ENCODE data around the gene EFL1. TPM values are rescaled to one million over a fixed set of nuclear protein-coding genes. Genes with fewer than 3 reads are reported as not detected.

Gene EFL1
- total RNA-seq, 1 donor from 2014 or later = 13.8 TPM

DNA sequence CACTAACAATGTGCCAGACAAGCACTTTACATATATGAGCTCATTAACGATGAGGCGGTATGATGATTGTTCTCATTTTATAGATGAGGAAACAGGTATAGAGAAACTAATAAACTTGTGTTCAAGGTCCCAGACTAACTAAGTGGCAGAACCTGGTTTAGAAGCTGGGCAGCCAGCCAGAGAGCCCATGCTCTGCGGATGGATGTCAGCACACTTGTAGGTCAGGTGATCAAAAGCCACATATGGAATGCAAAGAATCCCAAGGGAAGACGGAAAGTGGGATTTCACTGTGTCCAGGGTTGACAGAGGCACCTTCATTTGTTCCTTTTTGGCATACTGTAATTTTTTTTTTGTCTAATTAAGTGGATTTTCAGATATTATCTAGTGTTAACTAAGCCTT is 103.7 kb downstream of the EFL1 start:
- Histone ChIP-seq H3K27me3 (no peaks in the 10 kb centered on the region), H3K4me3 (no peak overlapping the region), H3K36me3 (peaks cover 23% of the 10 kb centered on the region), H3K9me3 (no peaks in the 10 kb centered on the region), H3K4me1 (no peaks in the 10 kb centered on the region), H3K27ac (no peak overlapping the region)
- no peak for ATAC-seq
- intact Hi-C loops (cut with DNase I) = no loop called here
- TF ChIP-seq, protein P1, sequence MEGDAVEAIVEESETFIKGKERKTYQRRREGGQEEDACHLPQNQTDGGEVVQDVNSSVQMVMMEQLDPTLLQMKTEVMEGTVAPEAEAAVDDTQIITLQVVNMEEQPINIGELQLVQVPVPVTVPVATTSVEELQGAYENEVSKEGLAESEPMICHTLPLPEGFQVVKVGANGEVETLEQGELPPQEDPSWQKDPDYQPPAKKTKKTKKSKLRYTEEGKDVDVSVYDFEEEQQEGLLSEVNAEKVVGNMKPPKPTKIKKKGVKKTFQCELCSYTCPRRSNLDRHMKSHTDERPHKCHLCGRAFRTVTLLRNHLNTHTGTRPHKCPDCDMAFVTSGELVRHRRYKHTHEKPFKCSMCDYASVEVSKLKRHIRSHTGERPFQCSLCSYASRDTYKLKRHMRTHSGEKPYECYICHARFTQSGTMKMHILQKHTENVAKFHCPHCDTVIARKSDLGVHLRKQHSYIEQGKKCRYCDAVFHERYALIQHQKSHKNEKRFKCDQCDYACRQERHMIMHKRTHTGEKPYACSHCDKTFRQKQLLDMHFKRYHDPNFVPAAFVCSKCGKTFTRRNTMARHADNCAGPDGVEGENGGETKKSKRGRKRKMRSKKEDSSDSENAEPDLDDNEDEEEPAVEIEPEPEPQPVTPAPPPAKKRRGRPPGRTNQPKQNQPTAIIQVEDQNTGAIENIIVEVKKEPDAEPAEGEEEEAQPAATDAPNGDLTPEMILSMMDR (IDR thresholded peaks at IDR 0.05) = no peak
- no peak for DNase-seq

DNA sequence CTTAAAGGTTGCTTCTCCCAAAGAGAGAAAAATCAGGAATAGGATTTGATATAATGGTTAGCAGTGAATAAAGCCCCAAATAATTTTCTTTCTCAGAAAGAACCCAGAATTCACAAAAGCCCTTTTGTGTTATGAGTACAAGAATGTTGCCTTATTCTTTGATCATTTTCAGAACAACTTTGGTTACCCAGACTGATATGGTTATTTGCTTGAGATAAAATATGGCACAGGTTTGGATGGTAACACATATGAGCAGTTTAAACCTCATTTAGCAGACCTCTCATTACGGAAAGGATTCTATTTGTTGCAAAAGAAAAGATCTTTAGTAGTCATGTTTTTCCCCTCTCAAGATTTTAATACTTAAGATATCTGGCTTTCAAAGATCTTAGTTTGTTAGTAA is 111.9 kb downstream of the EFL1 start:
- TF ChIP-seq, protein P1 (IDR thresholded peaks at IDR 0.05) = no peak
- peaks cover 23% of the 10 kb centered on the region for H3K36me3 ChIP-seq
- no peaks in the 10 kb centered on the region for H3K4me1 ChIP-seq
- no peak for DNase-seq
- no peak overlapping the region for H3K4me3 ChIP-seq
- H3K27ac ChIP-seq = no peak overlapping the region
- no peaks in the 10 kb centered on the region for H3K27me3 ChIP-seq
- no peak for ATAC-seq
- H3K9me3 ChIP-seq = no peaks in the 10 kb centered on the region
- intact Hi-C loops (cut with DNase I) = no loop called here

DNA sequence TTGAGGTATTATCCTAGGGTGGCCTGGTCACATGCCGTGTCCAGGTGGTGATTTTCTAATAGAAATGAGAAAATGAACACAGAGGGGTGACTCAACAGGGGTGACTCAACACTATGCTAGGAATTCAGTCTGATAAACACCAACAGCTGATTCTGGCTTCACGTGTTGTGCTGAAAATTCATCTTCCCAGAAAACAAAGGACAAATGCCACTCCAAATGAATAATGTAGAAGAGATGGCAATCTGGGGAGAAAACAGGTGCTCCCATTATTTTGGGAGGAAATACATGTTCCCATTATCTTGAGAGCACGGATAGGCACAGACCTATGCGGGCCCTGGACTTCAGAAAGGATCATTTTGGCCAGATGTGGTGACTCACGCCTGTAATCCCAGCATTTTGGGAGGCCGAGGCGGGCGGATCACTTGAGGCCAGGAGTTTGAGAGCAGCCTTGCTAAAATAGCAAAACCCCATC is 115.5 kb downstream of the EFL1 start:
- Histone ChIP-seq H3K27ac (no peak overlapping the region), H3K36me3 (peaks cover 22% of the 10 kb centered on the region), H3K4me1 (no peaks in the 10 kb centered on the region), H3K9me3 (no peaks in the 10 kb centered on the region), H3K27me3 (no peaks in the 10 kb centered on the region), H3K4me3 (no peak overlapping the region)
- ATAC-seq = no peak
- TF ChIP-seq, protein P1 (IDR thresholded peaks at IDR 0.05) = no peak
- DNase-seq = no peak
- intact Hi-C loops (cut with DNase I) = no loop called here

DNA sequence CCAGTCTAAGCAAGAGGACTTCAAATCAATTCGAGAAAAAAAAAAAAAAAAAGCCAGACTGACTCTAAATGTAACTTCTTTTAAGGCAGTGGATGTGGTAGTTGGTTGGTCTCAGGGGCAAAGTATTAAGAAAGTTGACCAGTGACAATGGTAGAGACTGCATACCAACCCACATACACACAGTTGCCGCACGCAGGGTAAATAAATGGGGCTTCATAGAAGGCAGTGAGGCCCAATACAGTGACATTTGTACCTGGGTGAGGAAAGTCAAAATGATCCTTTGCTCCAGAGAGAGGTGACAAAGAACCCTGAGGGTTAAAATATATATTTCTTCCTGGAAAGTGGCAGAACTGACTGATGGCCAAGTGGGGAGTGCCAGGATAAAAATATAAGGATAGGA is 116.0 kb downstream of the EFL1 start:
- ATAC-seq = no peak
- Histone ChIP-seq H3K27ac (no peak overlapping the region), H3K27me3 (no peaks in the 10 kb centered on the region), H3K36me3 (peaks cover 17% of the 10 kb centered on the region), H3K9me3 (no peaks in the 10 kb centered on the region), H3K4me3 (no peak overlapping the region), H3K4me1 (no peaks in the 10 kb centered on the region)
- no peak for DNase-seq
- TF ChIP-seq, protein P1 (IDR thresholded peaks at IDR 0.05) = no peak
- intact Hi-C loops (cut with DNase I) = no loop called here

DNA sequence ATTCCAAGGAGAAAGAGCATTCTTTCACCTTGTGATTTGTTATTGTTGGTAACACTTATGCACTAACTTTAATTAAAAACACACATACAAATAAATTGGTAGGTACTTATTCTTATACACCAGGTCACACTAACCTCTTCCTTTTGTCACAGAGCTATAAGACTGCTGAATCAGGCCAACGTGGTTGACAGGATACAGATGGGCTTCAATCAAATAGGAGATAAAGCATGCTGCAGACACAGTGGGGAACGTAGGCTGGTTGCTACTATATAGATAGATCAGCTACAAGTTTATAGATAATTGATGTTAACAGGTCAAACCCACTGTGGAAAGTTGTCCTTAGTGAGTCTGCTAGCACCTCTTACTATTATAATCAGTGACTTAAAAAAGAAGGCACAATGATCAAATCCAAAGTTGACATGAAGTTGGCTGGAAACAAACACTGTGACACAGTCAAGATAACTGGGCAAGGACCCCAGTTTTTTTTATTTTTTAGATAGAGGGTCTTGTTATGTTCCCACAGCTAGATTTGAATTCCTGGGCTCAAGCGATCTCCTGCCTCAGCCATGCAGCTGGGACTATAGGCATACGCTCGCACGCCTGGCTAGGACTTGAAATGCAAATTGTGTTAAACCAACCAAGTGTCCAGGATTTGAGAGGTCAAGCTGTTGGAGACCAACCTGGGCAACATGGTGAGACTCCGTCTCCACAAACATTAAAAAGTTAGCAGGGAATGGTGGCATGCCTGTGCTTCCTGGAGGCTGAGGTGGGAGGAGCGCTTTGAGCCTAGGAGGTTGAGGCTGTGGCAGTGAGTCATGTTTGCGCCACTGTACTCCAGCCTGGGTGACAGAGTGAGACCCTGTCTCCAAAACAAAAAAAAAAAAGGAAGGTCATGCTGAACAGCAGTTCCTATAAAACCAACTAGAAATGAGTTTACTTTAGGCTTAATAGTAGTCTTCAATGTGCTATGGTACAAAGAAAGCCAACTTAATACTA is 118.8 kb downstream of the EFL1 start:
- no peaks in the 10 kb centered on the region for H3K27me3 ChIP-seq
- H3K9me3 ChIP-seq = no peaks in the 10 kb centered on the region
- intact Hi-C loops (cut with DNase I) = no loop called here
- no peak overlapping the region for H3K4me3 ChIP-seq
- no peak overlapping the region for H3K27ac ChIP-seq
- H3K36me3 ChIP-seq = no peaks in the 10 kb centered on the region
- TF ChIP-seq, protein P1 (IDR thresholded peaks at IDR 0.05) = no peak
- peaks cover 7% of the 10 kb centered on the region for H3K4me1 ChIP-seq
- DNase-seq = no peak
- no peak for ATAC-seq
